HUES64 (cell line): ENCODE results near the gene ABCA7.

ENCODE experiments used
- H3K27ac ChIP-seq: 2 replicates; pipeline ENCODE4 v1.7.0; 2013; ENCODE audit warnings: low read depth, low read length, inconsistent platforms
- H3K27me3 ChIP-seq: 2 replicates; pipeline ENCODE4 v1.6.1; 2013; ENCODE audit warnings: mild to moderate bottlenecking, low read length; ENCODE audit not compliant: insufficient read depth
- H3K36me3 ChIP-seq: 2 replicates; pipeline ENCODE4 v1.6.1; 2013; ENCODE audit warnings: mild to moderate bottlenecking, low read length; ENCODE audit not compliant: insufficient read depth
- H3K4me1 ChIP-seq: 2 replicates; pipeline ENCODE4 v1.6.1; 2013; ENCODE audit warnings: mild to moderate bottlenecking, low read length, moderate library complexity; ENCODE audit not compliant: insufficient read depth
- H3K4me3 ChIP-seq: 2 replicates; pipeline ENCODE4 v1.5.1; 2013; ENCODE audit warnings: mild to moderate bottlenecking, low read length, moderate library complexity
- H3K9ac ChIP-seq: 2 replicates; pipeline ENCODE4 v1.6.1; 2013; ENCODE audit warnings: mild to moderate bottlenecking, low read depth, low read length
- H3K9me3 ChIP-seq: 2 replicates; pipeline ENCODE4 v1.6.1; 2013; ENCODE audit warnings: low read depth, low read length; ENCODE audit not compliant: insufficient read depth
- WGBS: fragments of 150-250, 120-280 bp; methylation state at CpG from one replicate; pipeline ENCODE4 v1.1.7; 2013; ENCODE audit warnings: missing lambda C conversion rate; 5-methylcytosine and 5-hydroxymethylcytosine counted together

ABCA7 gene

DNA sequence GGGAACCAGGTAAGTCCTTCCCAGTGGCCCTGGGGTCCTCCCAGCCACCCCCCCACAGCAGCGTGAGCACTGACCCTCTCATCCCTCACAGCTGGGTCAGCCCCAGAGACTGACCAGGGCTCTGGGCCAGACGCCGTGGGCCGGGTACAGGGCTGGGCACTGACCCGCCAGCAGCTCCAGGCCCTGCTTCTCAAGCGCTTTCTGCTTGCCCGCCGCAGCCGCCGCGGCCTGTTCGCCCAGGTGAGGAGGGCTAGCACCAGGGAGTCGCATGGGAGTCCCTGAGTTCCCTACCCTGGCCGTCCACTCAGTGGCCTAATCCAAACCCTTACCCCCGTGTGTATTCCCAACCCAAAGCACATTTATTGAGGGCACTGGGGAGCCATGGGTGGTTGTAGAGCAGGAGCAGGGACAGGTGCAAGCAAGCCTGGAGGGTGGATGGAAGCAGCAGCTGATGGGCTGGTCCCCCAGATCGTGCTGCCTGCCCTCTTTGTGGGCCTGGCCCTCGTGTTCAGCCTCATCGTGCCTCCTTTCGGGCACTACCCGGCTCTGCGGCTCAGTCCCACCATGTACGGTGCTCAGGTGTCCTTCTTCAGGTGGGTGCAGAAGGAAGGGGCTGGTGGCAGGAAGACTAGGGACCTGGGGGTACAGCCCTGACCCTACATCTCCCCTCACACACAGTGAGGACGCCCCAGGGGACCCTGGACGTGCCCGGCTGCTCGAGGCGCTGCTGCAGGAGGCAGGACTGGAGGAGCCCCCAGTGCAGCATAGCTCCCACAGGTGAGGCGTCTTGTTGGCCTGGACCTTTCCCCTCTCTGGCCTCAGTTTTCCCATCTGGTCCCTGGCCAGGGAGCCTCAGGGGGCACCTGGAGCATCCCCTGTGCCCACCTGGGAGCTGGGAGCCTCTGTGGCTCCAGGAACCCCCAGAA is 14.5 kb downstream of the ABCA7 start:
- peaks cover 19% of the 10 kb centered on the region; the same call in 1 of the 2 replicates for H3K36me3 ChIP-seq
- H3K27me3 ChIP-seq: no peaks in the 10 kb centered on the region
- no peak overlapping the region for H3K9ac ChIP-seq
- WGBS: 95% methylated on average over 28 of the region's 28 CpGs
- peaks cover 31% of the 10 kb centered on the region for H3K9me3 ChIP-seq
- no peak overlapping the region for H3K4me3 ChIP-seq
- H3K27ac ChIP-seq: no peak overlapping the region
- H3K4me1 ChIP-seq: no peaks in the 10 kb centered on the region

DNA sequence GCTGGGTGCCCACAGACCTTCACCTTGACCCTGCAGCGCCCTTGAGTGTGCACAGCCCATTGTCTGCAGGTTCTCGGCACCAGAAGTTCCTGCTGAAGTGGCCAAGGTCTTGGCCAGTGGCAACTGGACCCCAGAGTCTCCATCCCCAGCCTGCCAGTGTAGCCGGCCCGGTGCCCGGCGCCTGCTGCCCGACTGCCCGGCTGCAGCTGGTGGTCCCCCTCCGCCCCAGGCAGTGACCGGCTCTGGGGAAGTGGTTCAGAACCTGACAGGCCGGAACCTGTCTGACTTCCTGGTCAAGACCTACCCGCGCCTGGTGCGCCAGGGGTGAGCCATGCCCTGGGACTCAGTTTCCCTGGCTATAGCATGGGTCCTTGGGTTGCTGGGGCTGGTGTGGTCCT is 15.1 kb downstream of the ABCA7 start:
- 91% methylated on average over 14 of the region's 14 CpGs for WGBS
- Histone ChIP-seq H3K4me1 (no peaks in the 10 kb centered on the region), H3K36me3 (peaks cover 19% of the 10 kb centered on the region; the same call in 1 of the 2 replicates), H3K27me3 (no peaks in the 10 kb centered on the region), H3K9ac (no peak overlapping the region), H3K27ac (no peak overlapping the region), H3K9me3 (peaks cover 31% of the 10 kb centered on the region), H3K4me3 (no peak overlapping the region)

DNA sequence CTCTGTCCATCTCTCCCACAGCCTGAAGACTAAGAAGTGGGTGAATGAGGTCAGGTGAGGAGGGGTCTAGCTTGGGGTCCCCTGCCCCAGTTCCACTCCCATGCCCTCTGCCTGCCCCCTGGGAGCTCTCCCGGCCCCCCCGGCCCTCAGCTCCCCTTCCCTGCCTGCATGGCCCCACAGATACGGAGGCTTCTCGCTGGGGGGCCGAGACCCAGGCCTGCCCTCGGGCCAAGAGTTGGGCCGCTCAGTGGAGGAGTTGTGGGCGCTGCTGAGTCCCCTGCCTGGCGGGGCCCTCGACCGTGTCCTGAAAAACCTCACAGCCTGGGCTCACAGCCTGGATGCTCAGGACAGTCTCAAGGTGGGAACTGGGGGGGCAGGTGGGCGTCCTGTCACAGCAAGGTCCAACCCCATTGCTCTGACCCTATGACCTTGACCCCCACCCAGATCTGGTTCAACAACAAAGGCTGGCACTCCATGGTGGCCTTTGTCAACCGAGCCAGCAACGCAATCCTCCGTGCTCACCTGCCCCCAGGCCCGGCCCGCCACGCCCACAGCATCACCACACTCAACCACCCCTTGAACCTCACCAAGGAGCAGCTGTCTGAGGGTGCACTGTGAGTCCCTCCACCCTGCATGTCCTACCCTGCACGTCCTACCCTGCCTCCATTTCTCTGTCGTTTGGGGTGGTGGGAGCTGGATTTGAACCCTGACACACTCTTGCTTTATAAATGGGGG is 16.1 kb downstream of the ABCA7 start:
- H3K9me3 ChIP-seq: peaks cover 31% of the 10 kb centered on the region
- H3K4me1 ChIP-seq: no peaks in the 10 kb centered on the region

DNA sequence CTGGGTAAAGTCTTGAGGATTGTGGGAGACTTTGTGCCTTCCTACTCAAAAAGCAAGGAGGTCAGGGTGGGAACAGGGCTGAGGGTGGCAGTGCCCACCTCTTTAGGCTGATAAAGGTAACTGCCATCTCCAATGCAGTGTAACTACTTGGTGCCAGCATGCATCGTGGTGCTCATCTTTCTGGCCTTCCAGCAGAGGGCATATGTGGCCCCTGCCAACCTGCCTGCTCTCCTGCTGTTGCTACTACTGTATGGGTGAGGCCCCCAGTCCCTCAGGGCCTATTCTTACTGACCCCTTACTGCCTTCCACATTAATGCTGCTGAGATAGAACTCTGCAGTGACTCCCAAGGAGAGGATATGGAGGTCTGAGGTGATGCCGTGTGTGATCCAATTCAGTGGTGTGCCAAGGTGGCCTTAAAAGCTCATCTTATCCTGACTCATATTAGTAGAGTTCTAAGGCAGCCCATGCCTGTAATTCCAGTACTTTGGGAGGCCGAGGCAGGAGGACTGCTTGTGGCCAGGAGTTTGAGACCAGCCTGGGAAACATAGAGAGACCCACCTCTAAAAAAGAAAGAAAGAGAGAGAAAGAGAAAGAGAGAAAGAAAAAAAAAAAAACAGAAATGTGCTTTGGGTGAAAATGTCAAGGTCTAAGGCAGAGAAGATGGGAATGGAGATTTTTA is 17.4 kb downstream of the ABCA7 start:
- Histone ChIP-seq H3K4me1 (no peaks in the 10 kb centered on the region), H3K27me3 (no peaks in the 10 kb centered on the region), H3K36me3 (peaks cover 19% of the 10 kb centered on the region; the same call in 1 of the 2 replicates), H3K27ac (no peak overlapping the region), H3K4me3 (no peak overlapping the region), H3K9me3 (peaks cover 31% of the 10 kb centered on the region), H3K9ac (no peak overlapping the region)
- WGBS: 85% methylated on average over 3 of the region's 3 CpGs

More for the DNA sequence above, 16.1 kb downstream of the ABCA7 start:
- WGBS: 91% methylated on average over 20 of the region's 20 CpGs
- Histone ChIP-seq H3K36me3 (peaks cover 19% of the 10 kb centered on the region; the same call in 1 of the 2 replicates), H3K27me3 (no peaks in the 10 kb centered on the region), H3K4me3 (no peak overlapping the region), H3K9ac (no peak overlapping the region), H3K27ac (no peak overlapping the region)

DNA sequence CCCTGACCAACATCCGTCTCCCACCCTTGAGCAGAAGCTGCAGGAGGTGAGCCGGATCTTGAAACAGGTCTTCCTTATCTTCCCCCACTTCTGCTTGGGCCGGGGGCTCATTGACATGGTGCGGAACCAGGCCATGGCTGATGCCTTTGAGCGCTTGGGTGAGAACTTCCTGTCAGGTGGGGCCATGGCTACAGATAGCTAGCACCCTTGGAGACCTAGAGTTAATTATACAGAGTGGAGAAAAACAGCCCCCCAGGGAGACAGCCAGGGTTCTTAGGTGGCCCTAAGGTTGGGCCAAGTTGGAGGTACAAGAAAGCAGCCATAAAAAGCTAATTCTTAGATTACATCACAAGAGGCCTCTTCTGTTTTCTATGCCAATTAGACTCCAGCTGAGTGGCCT is 18.2 kb downstream of the ABCA7 start:
- Histone ChIP-seq H3K4me3 (no peak overlapping the region), H3K27me3 (no peaks in the 10 kb centered on the region), H3K27ac (no peak overlapping the region), H3K9ac (no peak overlapping the region), H3K4me1 (no peaks in the 10 kb centered on the region), H3K36me3 (peaks cover 19% of the 10 kb centered on the region; the same call in 1 of the 2 replicates), H3K9me3 (peaks cover 31% of the 10 kb centered on the region)
- 96% methylated on average over 5 of the region's 5 CpGs for WGBS

DNA sequence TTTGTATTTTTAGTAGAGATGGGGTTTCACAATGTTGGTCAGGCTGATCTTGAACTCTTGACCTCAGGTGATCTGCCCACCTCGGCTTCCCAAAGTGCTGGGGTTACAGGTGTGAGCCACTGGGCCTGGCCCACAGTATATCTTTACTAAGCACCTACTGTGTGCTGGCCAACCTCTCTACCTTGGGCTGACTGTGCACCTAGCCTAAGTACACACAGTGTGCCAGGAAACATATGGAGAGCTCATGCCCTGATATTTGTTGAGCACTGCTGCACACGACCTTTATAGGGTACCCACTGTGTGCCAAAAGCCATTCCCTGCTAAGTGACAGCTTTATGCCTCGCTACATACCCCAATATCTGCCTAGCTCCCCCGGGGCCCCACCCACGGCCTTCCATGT is 20.8 kb downstream of the ABCA7 start:
- Histone ChIP-seq H3K9me3 (peaks cover 31% of the 10 kb centered on the region), H3K36me3 (peaks cover 12% of the 10 kb centered on the region; the same call in 1 of the 2 replicates), H3K27me3 (peaks cover 14% of the 10 kb centered on the region), H3K27ac (no peak overlapping the region), H3K4me1 (peaks cover 8% of the 10 kb centered on the region), H3K4me3 (no peak overlapping the region), H3K9ac (no peak overlapping the region)
- WGBS: 88% methylated on average over 5 of the region's 5 CpGs

DNA sequence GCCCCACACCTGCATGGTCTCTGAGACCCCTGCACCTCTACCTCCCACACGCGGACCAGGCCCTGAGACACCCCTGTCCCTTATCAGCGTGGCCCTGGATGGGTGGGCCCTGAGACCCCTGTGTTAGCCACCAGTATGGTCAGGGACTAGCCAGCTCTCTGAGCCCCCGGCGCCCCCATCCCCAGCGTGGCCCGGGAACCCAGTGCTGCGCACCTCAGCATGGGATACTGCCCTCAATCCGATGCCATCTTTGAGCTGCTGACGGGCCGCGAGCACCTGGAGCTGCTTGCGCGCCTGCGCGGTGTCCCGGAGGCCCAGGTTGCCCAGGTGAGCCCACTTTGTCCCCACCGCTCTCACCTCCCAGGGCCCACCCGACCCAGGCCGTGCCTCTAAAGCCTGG is 22.1 kb downstream of the ABCA7 start:
- 89% methylated on average over 20 of the region's 20 CpGs for WGBS
- Histone ChIP-seq H3K9me3 (peaks cover 20% of the 10 kb centered on the region), H3K4me1 (peaks cover 16% of the 10 kb centered on the region), H3K27ac (no peak overlapping the region), H3K27me3 (peaks cover 27% of the 10 kb centered on the region), H3K36me3 (peaks cover 2% of the 10 kb centered on the region; the same call in 1 of the 2 replicates), H3K4me3 (no peak overlapping the region), H3K9ac (no peak overlapping the region)

DNA sequence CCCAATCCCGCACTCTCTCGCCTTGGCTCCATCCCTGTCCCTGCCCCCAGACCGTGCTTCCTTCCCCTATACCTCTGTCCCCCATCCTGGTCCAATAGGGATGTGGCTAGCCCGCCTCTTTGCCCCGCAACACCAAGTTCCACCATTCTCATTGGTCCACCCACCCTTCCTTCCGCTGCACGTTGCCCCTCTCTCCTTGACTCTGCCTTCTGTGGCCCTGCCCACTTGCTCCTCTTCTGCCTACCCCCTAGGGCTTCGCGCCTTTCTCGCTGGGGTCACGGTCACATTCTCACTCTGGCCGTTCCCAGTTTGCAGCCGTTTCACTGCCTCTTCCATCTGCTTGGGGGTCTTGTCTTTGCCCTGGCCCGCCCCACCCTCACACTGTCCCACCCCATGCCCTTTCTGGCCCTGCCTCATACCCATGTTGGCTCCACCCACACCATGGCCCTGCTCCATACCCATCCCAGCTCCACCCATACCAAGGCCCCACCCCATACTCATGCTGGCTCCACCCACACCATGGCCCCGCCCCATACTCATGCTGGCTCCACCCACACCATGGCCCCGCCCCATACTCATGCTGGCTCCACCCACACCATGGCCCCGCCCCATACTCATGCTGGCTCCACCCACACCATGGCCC is 22.6 kb downstream of the ABCA7 start:
- 73% methylated on average over 16 of the region's 17 CpGs for WGBS
- no peaks in the 10 kb centered on the region for H3K36me3 ChIP-seq

DNA sequence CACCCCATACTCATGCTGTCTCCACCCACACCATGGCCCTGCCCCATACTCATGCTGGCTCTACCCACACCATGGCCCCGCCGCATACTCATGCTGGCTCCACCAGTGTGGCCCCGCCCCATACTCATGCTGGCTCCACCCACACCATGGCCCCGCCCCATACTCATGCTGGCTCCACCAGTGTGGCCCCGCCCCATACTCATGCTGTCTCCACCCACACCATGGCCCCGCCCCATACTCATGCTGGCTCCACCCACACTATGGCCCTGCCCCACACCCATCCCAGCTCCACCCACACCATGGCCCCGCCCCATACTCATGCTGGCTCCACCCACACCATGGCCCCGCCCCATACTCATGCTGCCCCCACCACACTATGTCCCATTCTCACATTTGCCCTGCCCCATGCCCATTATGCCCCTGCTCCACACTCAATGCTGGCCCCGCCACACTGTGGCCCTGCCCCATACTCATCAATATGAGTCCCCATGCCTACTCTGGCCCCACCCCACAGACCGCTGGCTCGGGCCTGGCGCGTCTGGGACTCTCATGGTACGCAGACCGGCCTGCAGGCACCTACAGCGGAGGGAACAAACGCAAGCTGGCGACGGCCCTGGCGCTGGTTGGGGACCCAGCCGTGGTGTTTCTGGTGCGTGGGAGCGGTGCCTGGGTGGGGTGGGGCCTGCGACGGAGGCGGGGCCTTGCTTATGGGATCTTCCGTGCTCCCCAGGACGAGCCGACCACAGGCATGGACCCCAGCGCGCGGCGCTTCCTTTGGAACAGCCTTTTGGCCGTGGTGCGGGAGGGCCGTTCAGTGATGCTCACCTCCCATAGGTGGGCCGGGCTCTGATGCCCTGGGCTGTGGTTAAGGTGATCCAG is 23.4 kb downstream of the ABCA7 start:
- Histone ChIP-seq H3K9ac (no peak overlapping the region), H3K4me3 (no peak overlapping the region), H3K4me1 (peaks cover 16% of the 10 kb centered on the region), H3K36me3 (no peaks in the 10 kb centered on the region), H3K9me3 (peaks cover 8% of the 10 kb centered on the region), H3K27me3 (peaks cover 39% of the 10 kb centered on the region), H3K27ac (no peak overlapping the region)
- 91% methylated on average over 37 of the region's 37 CpGs for WGBS

More for the DNA sequence above, 22.6 kb downstream of the ABCA7 start:
- Histone ChIP-seq H3K4me3 (no peak overlapping the region), H3K9ac (no peak overlapping the region), H3K4me1 (peaks cover 16% of the 10 kb centered on the region), H3K9me3 (peaks cover 15% of the 10 kb centered on the region), H3K27me3 (peaks cover 33% of the 10 kb centered on the region), H3K27ac (no peak overlapping the region)
